ENCODE measurements around the gene STIMATE. TPM values are rescaled to one million over a fixed set of nuclear protein-coding genes. Genes with fewer than 3 reads are reported as not detected.

The STIMATE gene
- total and polyA plus RNA-seq, 2 experiments from 2014 or later, result 11.2 to 23.6 TPM

GRCh38 chr3:52912885-52913731 lies 15.8 kb upstream of the STIMATE start:
- Mint-ChIP-seq H3K9me3 (no peaks in the 10 kb centered on the region), H3K36me3 (ENCODE audit: low read depth) (peaks cover 11% of the 10 kb centered on the region; the same call in 2 of the 3 replicates), H3K27me3 (ENCODE audit: insufficient read depth, low read depth, poor library complexity) (no peaks in the 10 kb centered on the region), H3K27ac (no peak overlapping the region), H3K4me1 (no peaks in the 10 kb centered on the region), H3K4me3 (no peak overlapping the region)
- H3F3A ChIP-seq (replicated peaks; ENCODE audit: low read depth), result no peaks in the 10 kb centered on the region
- no peaks in the 10 kb centered on the region for H4K20me1 ChIP-seq (replicated peaks; ENCODE audit: insufficient read depth)
- H3K36me3 ChIP-seq (ENCODE audit: insufficient read depth), result no peaks in the 10 kb centered on the region
- H3K4me1 ChIP-seq (ENCODE audit: insufficient read depth), result no peaks in the 10 kb centered on the region
- H3K27ac ChIP-seq (ENCODE audit: low read depth), result no peak overlapping the region
- H3K79me2 ChIP-seq (replicated peaks; ENCODE audit: insufficient read depth), result no peaks in the 10 kb centered on the region
- H3K4me2 ChIP-seq, result no peak overlapping the region
- TF ChIP-seq ZNF462 (CRISPR knock-in tag; IDR thresholded peaks at IDR 0.05), result no peak
- TF ChIP-seq CTCF (conservative IDR thresholded peaks at IDR 0.05; ENCODE audit: low read depth in 2 of 2), result no peak
- no peak for TF ChIP-seq ZNF114 (CRISPR knock-in tag; IDR thresholded peaks at IDR 0.05)
- no peak for TF ChIP-seq CREB1 (CRISPR knock-in tag; IDR thresholded peaks at IDR 0.05; ENCODE audit: low read depth)
- TF ChIP-seq REST (IDR thresholded peaks at IDR 0.05; ENCODE audit: unreplicated experiment), result no peak
- TF ChIP-seq STAT1 (IDR thresholded peaks at IDR 0.05; ENCODE audit: unreplicated experiment), result no peak
- TF ChIP-seq EZH2 (IDR thresholded peaks at IDR 0.05; ENCODE audit: low read depth, unreplicated experiment), result no peak
- TF ChIP-seq JUNB (IDR thresholded peaks at IDR 0.05; ENCODE audit: unreplicated experiment), result no peak
- TF ChIP-seq EZH2phosphoT487 (IDR thresholded peaks at IDR 0.05; ENCODE audit: unreplicated experiment), result no peak
- TF ChIP-seq NANOG (IDR thresholded peaks at IDR 0.05; ENCODE audit: borderline replicate concordance), result no peak
- TF ChIP-seq ZNF331 (CRISPR knock-in tag; IDR thresholded peaks at IDR 0.05; ENCODE audit: low read depth), result no peak
- no peak for TF ChIP-seq POLR2AphosphoS5 (IDR thresholded peaks at IDR 0.05; ENCODE audit: low read depth)
- no peak for TF ChIP-seq ETS1 (IDR thresholded peaks at IDR 0.05)
- H3K27me3 ChIP-seq (ENCODE audit: insufficient read depth), result no peaks in the 10 kb centered on the region
- H2AFZ ChIP-seq, result no peak overlapping the region
- ATAC-seq (no peak), DNase-seq (ENCODE audit: low spot score) (no peak)
- H3K4me3 ChIP-seq, result no peak overlapping the region
- H3K9me2 ChIP-seq (ENCODE audit: insufficient read depth), result no peaks in the 10 kb centered on the region

All from GM23338 (cell line).